ENCODE data around the gene PREX1. TPM values are rescaled to one million over a fixed set of nuclear protein-coding genes. Genes with fewer than 3 reads are reported as not detected.

PREX1 gene
- total RNA-seq, 1 donor from 2014 or later = 68.2 TPM

Other genes starting within 250 kb of the PREX1 start
- gene ARFGEF2, start 93.7 kb upstream of the PREX1 start, total RNA-seq = 28.3 and 30.1 TPM in 2 replicates
- gene CSE1L, start 218.3 kb upstream of the PREX1 start, total RNA-seq = 112 and 119 TPM in 2 replicates